K562 (cell line): Measurements from ENCODE around the gene AARS1. TPM values are rescaled to one million over a fixed set of nuclear protein-coding genes. Genes with fewer than 3 reads are reported as not detected.

ENCODE experiments used
- ATF1 ChIP-seq, 2 experiments: fragments of 450-650 bp in 1 of 2; IDR thresholded peaks; 2 replicates each; pipeline ENCODE4 v1.6.1; 2016; ENCODE audit warnings: missing compliant biosample characterization in 1 of 2, missing genetic modification characterization in 1 of 2
- CTBP1 ChIP-seq: fragments of 450-650 bp; IDR thresholded peaks from 2 replicates; pipeline ENCODE4 v1.6.1; 2016; ENCODE audit warnings: borderline replicate concordance
- ETV1 ChIP-seq: fragments of 450-650 bp; conservative IDR thresholded peaks from 2 replicates; pipeline ENCODE4 v1.6.1; 2016; ENCODE audit warnings: missing genetic modification characterization, control low read depth, low read depth, missing compliant biosample characterization
- FOXP1 ChIP-seq: sonication (generic); formaldehyde crosslinking; IDR thresholded peaks from 2 replicates; pipeline ENCODE4 v1.8.0; 2022; ENCODE audit warnings: mild to moderate bottlenecking, missing genetic modification reagents
- GABPA ChIP-seq: fragments of 200-800 bp; sonication (Bioruptor generic); conservative IDR thresholded peaks from 2 replicates; pipeline ENCODE4 v1.6.1; 2016; ENCODE audit warnings: low read depth, missing genetic modification characterization, missing compliant biosample characterization
- HDAC2 ChIP-seq: fragments of 450-650 bp; IDR thresholded peaks from 2 replicates; pipeline ENCODE4 v1.6.1; 2016; ENCODE audit warnings: mild to moderate bottlenecking
- MTA3 ChIP-seq: fragments of 450-650 bp; formaldehyde crosslinking; IDR thresholded peaks from 2 replicates; pipeline ENCODE4 v1.6.1; 2017; ENCODE audit warnings: mild to moderate bottlenecking, borderline replicate concordance
- MYNN ChIP-seq, 2 experiments: sonication (generic); formaldehyde crosslinking in 1 of 2; IDR thresholded peaks; 2 replicates each; pipeline versions ENCODE4 v1.5.0 to v1.6.1; 2016 to 2020; ENCODE audit warnings: antibody characterized with exemption in 1 of 2, missing genetic modification reagents in 1 of 2
- NR2C2 ChIP-seq, 2 experiments: fragments of 200-800 bp in 1 of 2; sonication (Bioruptor generic) in 1 of 2; sonication (generic) in 1 of 2; formaldehyde crosslinking in 1 of 2; IDR thresholded peaks; 2 replicates each; pipeline versions ENCODE4 v1.6.1 to v1.8.0; 2016 to 2022; ENCODE audit warnings: mild to moderate bottlenecking in 1 of 2, missing compliant biosample characterization in 1 of 2, missing genetic modification characterization in 1 of 2, missing genetic modification reagents in 1 of 2
- POLR2A ChIP-seq: fragments of 450-650 bp; conservative IDR thresholded peaks from 2 replicates; pipeline ENCODE4 v1.6.1; 2016
- SAP30 ChIP-seq: fragments of 200-600 bp; sonication (generic); IDR thresholded peaks from 2 replicates; pipeline ENCODE4 v1.6.1; 2012; ENCODE audit warnings: borderline replicate concordance, low read depth, mild to moderate bottlenecking, moderate library complexity, low read length, control low read depth, inconsistent platforms; ENCODE audit not compliant: insufficient read depth, poor library complexity, severe bottlenecking
- SRF ChIP-seq, 2 experiments: fragments of 250-450, 450-650 bp in 1 of 2; sonication (Bioruptor Pico) in 1 of 2; sonication (generic) in 1 of 2; formaldehyde crosslinking; IDR thresholded peaks; 2 replicates each; pipeline versions ENCODE4 v1.5.0 to v1.5.1; 2020 to 2022; ENCODE audit warnings: mild to moderate bottlenecking in 1 of 2, missing genetic modification reagents in 1 of 2
- TAF9B ChIP-seq: fragments of 450-650 bp; IDR thresholded peaks from 2 replicates; pipeline ENCODE4 v1.6.1; 2018; ENCODE audit warnings: mild to moderate bottlenecking; ENCODE audit not compliant: partially characterized antibody
- TBL1XR1 ChIP-seq, 2 experiments: IDR thresholded peaks; 2 replicates each; pipeline ENCODE4 v1.6.1; 2012; ENCODE audit warnings: improper control_type of control experiment in 2 of 2, low read length in 2 of 2, mild to moderate bottlenecking in 1 of 2
- ZEB2 ChIP-seq: fragments of 450-650 bp; IDR thresholded peaks from 2 replicates; pipeline ENCODE4 v1.6.1; 2016
- ZFP36 ChIP-seq: fragments of 150-350 bp; IDR thresholded peaks from 2 replicates; pipeline ENCODE4 v1.6.1; 2018; ENCODE audit warnings: low read length, low read depth; ENCODE audit not compliant: partially characterized antibody
- ZNF3 ChIP-seq: fragments of 250-450 bp; sonication (Bioruptor Pico); IDR thresholded peaks from 2 replicates; pipeline ENCODE4 v1.5.0; 2021; ENCODE audit warnings: mild to moderate bottlenecking, moderate library complexity
- ZNF584 ChIP-seq: fragments of 200-800 bp; sonication (Bioruptor generic); IDR thresholded peaks from 2 replicates; pipeline ENCODE4 v1.6.1; 2016; ENCODE audit warnings: low read depth, mild to moderate bottlenecking, missing genetic modification characterization, missing compliant biosample characterization
- ZNF589 ChIP-seq: fragments of 200-800 bp; sonication (Bioruptor generic); IDR thresholded peaks from 2 replicates; pipeline ENCODE4 v1.6.1; 2016; ENCODE audit warnings: low read depth, missing genetic modification characterization, missing compliant biosample characterization
- polyA plus RNA-seq, 8 experiments: library from polyadenylated mRNA; depleted of rRNA in 4 of 8; stranded (reverse) in 5 of 8; unstranded in 3 of 8; fragments of >200 nt; fragmentation: Nextera tagmentation in 2 of 8; fragmentation: Illumina TruSeq in 1 of 8; extraction: Ambion mirVana in 2 of 8; extraction: Trizol in 1 of 8; gene quantifications; 2 replicates each; pipeline versions ENCODE4 v1.2.1 to v1.2.3, GENCODE V29; 2011 to 2014; ENCODE audit warnings: inconsistent platforms in 1 of 8, missing spikeins in 1 of 8
- total RNA-seq, 7 experiments: library from RNA; depleted of rRNA in 6 of 7; stranded (reverse); fragments of >200 nt in 6 of 7; fragmentation: Illumina TruSeq in 2 of 7; extraction: Trizol in 2 of 7; gene quantifications; 2 replicates each; pipeline versions ENCODE4 v1.2.1 to v1.2.3, GENCODE V29; 2011 to 2021; ENCODE audit warnings: low replicate concordance in 1 of 7
- TF ChIP-seq, protein P1 (sequence below), 2 experiments: fragments of 450-650 bp; conservative IDR thresholded peaks; 2 replicates each; pipeline ENCODE4 v1.6.1; 2017; ENCODE audit warnings: mild to moderate bottlenecking in 2 of 2, moderate library complexity in 2 of 2
- TF ChIP-seq, protein P2 (sequence below): fragments of 250-450 bp; sonication (Bioruptor Pico); IDR thresholded peaks from 2 replicates; pipeline ENCODE4 v1.4.0; 2020; ENCODE audit warnings: borderline replicate concordance
- TF ChIP-seq, protein P3 (sequence below): sonication (generic); formaldehyde crosslinking; IDR thresholded peaks from 2 replicates; pipeline ENCODE4 v1.8.0; 2022; ENCODE audit warnings: mild to moderate bottlenecking, missing genetic modification reagents

The AARS1 gene
- total and polyA plus RNA-seq, 9 of the 15 experiments (the other 6 are each of a cell fraction or from before 2014, with no cell fraction given): 50.1 to 235 (median 174) TPM

DNA sequence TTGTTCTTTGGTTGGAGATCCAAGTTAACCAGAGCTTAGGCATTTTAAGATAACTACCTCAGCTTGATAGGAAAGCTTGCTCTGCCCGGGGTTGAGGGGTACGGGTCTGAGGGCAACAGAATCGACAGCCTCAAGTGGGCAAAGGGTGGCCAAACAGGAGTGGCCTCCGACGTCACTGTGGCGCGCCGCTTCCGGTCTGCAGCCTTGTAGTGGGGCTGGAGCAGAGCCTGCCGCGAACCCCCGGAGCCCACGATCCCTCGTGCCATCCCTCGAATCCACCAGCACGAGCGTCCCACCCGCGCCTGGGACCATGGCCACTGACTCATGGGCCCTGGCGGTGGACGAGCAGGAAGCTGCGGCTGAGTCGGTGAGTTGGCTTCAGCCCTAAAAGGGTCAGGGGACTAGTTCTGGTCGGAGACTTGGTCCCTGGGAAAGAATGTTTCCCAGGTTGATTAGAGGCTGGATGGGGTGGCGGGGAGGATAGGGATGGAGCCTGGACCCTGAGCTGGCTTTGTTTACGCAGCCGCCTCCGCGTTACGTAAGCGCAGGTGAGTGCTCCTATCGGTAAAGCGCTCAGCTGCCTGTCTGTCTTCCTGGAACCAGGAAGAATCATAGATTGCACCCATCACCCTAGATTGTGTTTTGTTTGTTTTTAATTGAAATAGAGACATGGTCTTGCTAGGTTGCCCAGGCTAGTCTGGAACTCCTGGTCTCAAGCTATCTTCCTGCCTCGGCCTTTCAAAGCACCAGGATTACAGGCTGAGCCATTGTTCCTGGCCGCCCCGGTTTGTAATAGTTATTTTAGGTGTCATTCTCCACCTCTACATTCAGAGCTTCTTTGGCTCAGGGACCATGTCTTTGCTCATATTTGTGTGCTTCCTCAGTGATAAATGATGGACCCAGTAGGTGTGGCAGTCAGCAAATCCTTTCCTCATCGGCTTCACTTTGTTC is 10.0 kb upstream of the AARS1 start, which contains the start of gene DDX19B (continued):
- TF ChIP-seq GABPA (tag) (peak; percentile 81), ZEB2 (peak; percentile 62; the same call in 1 of the 2 replicates), MTA3 (peak; percentile 49), MYNN (IDR thresholded peaks at IDR 0.05) (peak; percentile 29; the same call in 1 of the 2 replicates), MYNN (CRISPR knock-in tag; IDR thresholded peaks at IDR 0.05) (no peak), POLR2A (peak; percentile 81), ZNF584 (CRISPR knock-in tag) (no peak), SRF (CRISPR knock-in tag; IDR thresholded peaks at IDR 0.05) (0 out of 4 replicates have a peak, but pooled peaks of 1 of the 2 experiments have one; percentile 14), TAF9B (peak; percentile 48), FOXP1 (0 out of 2 replicates have a peak, but pooled peaks have one; percentile 8), CTBP1 (peak; percentile 58; the same call in 1 of the 2 replicates), ZNF589 (CRISPR knock-in tag) (0 out of 2 replicates have a peak, but pooled peaks have one; percentile 67), ETV1 (tag) (peak; percentile 83), ZNF3 (no peak), NR2C2 (CRISPR knock-in tag; IDR thresholded peaks at IDR 0.05) (no peak), NR2C2 (tag; IDR thresholded peaks at IDR 0.05) (peak; percentile 37; the same call in 1 of the 2 replicates), ZFP36 (peak; percentile 2), HDAC2 (peak; percentile 30; the same call in 1 of the 2 replicates), SAP30 (peak; percentile 51), TBL1XR1 (IDR thresholded peaks at IDR 0.05; ENCODE audit: low read length in 2 of 2) (0 out of 4 replicates have a peak, but pooled peaks of 1 of the 2 experiments have one; percentile 33), ATF1 (CRISPR knock-in tag; IDR thresholded peaks at IDR 0.05) (peak; percentile 68), ATF1 (tag; IDR thresholded peaks at IDR 0.05) (peak; percentile 95)
- TF ChIP-seq, protein P1, sequence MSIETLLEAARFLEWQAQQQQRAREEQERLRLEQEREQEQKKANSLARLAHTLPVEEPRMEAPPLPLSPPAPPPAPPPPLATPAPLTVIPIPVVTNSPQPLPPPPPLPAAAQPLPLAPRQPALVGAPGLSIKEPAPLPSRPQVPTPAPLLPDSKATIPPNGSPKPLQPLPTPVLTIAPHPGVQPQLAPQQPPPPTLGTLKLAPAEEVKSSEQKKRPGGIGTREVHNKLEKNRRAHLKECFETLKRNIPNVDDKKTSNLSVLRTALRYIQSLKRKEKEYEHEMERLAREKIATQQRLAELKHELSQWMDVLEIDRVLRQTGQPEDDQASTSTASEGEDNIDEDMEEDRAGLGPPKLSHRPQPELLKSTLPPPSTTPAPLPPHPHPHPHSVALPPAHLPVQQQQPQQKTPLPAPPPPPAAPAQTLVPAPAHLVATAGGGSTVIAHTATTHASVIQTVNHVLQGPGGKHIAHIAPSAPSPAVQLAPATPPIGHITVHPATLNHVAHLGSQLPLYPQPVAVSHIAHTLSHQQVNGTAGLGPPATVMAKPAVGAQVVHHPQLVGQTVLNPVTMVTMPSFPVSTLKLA (conservative IDR thresholded peaks at IDR 0.05): peak in 1 of 2 experiments; percentile 65; a peak in 2 of 4 replicates
- TF ChIP-seq, protein P2, sequence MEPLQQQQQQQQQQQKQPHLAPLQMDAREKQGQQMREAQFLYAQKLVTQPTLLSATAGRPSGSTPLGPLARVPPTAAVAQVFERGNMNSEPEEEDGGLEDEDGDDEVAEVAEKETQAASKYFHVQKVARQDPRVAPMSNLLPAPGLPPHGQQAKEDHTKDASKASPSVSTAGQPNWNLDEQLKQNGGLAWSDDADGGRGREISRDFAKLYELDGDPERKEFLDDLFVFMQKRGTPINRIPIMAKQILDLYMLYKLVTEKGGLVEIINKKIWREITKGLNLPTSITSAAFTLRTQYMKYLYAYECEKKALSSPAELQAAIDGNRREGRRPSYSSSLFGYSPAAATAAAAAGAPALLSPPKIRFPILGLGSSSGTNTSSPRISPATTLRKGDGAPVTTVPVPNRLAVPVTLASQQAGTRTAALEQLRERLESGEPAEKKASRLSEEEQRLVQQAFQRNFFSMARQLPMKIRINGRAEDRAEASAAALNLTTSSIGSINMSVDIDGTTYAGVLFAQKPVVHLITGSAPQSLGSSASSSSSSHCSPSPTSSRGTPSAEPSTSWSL (CRISPR knock-in tag): no peak
- TF ChIP-seq, protein P3, sequence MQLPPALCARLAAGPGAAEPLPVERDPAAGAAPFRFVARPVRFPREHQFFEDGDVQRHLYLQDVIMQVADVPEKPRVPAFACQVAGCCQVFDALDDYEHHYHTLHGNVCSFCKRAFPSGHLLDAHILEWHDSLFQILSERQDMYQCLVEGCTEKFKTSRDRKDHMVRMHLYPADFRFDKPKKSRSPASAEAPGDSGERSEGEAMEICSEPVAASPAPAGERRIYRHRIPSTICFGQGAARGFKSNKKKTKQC: peak; percentile 39; the same call in 1 of the 2 replicates
